HG03103 (cell line): ENCODE data around the gene RBM20.
"Not testable (repeated sequence)": the region's sequence is repeated elsewhere in the genome, so short reads cannot be mapped to it uniquely, and the experiment has no call there.

Source experiments
- ATAC-seq: cut with Tn5 transposase; IDR thresholded peaks from one replicate; pipeline ENCODE4 v1.9.1; 2021; ENCODE audit warnings: low read depth; ENCODE audit not compliant: unreplicated experiment

The RBM20 gene

DNA sequence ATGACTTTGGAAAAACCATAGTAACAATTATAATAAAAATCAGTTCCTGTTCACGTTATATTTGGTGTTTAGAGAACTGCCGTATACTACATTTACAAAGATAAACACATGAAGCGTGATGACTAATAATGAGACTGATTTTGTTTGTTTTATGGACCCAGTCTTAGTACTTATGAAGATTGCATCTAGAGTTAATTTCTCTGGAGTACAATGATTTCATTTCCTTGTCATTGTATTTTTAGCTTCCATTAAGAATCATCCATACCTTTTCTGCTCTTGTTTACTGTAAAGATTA lies 2.9 kb downstream of the RBM20 start:
- ATAC-seq: no peak

DNA sequence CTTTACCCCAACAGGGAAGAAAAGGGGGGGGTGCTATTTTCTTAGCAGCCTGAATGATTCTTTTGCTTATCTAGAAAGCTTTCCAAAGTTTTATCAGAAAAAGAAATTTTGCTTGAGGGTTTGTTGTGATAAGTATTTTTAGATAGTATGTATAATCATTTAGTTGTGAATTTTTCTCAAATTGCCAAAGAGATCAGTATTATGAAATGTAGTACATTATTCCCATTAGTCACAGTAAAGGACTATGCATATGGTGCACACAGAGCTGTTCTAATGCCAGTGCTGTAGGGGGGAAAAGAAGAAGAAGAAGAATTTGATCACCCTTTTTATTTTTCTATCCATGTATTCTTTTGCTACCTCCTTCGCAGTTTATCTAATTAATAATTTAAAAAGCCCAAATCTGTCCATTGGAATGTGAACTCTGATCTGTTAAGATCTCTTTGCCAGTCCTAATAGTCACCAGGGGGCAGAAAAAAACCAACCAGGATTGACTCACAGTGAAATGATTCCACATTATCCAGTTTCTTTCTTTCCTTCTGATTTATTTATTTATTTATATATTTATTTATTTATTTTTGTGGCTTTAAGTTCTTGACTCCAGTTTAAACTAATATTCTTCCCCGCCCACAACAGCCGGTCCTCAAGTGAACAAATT lies 4.7 kb downstream of the RBM20 start:
- no peak for ATAC-seq

- ATAC-seq: no peak
Measured at GRCh38 chr10:110649347-110650264, 5.5 kb downstream of the RBM20 start.

DNA sequence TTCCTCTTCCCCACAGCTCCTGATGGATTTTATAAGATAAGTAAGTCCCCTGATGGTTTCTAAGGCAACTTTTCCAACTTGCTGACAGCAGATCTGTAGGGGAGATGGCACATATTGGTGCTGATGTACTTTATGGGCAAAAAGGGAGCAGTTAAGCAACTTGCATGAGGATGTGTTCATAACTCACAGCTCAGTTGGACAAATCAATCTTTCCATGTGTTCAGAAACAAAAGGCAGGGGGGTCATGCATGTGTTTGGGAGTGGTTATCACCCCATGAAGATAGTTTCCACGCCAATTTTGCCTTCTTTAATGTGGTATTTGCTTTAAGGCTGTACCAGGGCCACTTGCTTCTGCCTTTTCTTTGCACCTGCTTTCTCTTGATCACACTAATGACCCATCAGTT lies 6.1 kb downstream of the RBM20 start:
- ATAC-seq: no peak

GRCh38 chr10:110651044-110651958 lies 7.2 kb downstream of the RBM20 start:
- peak; percentile 96 for ATAC-seq

GRCh38 chr10:110652475-110653118 lies 8.5 kb downstream of the RBM20 start:
- no peak for ATAC-seq

GRCh38 chr10:110655320-110655719 lies 11.2 kb downstream of the RBM20 start:
- no peak for ATAC-seq

DNA sequence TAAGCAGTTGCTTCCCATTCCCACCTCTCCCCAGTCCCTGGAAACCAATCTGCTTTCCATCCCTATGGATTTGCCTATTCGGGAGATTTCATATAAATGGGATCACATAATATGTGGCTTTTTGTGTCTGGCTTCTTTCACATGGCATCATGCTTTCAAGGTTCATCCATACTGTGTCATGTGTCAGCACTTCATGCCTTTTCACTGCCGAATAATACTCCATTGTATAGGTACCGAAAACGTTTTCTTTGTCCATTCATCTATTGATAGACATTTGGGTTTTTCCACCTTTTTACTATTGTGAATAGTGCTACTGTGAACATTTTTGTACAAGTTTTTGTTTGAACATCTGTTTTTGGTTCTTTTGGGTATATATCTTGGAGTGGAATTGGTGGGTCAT lies 12.5 kb downstream of the RBM20 start:
- no peak for ATAC-seq

- ATAC-seq: no peak
Measured at GRCh38 chr10:110657973-110658691, 14.0 kb downstream of the RBM20 start.

DNA sequence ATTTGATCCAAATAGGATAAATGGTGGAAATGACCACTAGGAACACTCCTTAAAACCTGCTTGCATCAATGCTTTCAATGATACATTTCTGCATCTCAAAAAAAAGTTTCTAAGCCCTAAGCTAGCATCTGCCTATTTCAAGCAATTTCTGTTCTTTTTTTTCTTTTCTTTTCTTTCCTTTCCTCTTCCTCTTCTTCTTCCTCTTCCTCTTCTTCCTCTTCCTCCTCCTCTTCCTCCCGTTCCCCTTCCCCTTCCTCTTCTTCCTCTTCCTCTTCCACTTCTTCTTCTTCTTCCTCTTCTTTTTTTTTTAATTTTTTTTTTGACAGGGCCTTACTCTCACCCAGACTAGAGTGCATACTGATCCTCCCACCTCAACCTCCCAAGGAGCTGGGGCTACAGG lies 15.4 kb downstream of the RBM20 start:
- ATAC-seq: no peak

- ATAC-seq: not testable (repeated sequence)
Measured at GRCh38 chr10:110660289-110660688, 16.2 kb downstream of the RBM20 start.

DNA sequence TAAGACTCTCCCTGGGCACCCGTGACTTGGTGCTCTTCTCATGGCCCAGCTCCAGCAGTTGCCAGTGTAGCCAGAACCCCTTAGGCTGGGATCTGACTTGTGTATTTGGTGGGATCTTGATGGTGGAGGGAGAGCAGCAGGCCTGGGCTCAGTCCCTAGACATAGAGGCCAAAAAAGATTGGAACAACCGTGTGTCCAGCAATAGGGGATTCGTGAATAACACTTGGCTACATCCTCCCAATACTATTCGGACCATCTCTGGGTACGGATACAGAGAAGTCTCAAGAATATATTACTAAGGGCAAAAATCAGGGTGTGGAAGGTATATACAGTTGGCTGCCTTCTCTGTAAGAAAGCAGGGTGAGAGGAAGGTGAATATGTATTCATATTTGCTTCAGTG lies 17.2 kb downstream of the RBM20 start:
- no peak for ATAC-seq

- no peak for ATAC-seq
Measured at GRCh38 chr10:110664483-110665420, 20.6 kb downstream of the RBM20 start.

GRCh38 chr10:110666259-110666658 lies 22.1 kb downstream of the RBM20 start:
- ATAC-seq: not testable (repeated sequence)

- no peak for ATAC-seq
Measured at GRCh38 chr10:110666673-110667072, 22.5 kb downstream of the RBM20 start.

DNA sequence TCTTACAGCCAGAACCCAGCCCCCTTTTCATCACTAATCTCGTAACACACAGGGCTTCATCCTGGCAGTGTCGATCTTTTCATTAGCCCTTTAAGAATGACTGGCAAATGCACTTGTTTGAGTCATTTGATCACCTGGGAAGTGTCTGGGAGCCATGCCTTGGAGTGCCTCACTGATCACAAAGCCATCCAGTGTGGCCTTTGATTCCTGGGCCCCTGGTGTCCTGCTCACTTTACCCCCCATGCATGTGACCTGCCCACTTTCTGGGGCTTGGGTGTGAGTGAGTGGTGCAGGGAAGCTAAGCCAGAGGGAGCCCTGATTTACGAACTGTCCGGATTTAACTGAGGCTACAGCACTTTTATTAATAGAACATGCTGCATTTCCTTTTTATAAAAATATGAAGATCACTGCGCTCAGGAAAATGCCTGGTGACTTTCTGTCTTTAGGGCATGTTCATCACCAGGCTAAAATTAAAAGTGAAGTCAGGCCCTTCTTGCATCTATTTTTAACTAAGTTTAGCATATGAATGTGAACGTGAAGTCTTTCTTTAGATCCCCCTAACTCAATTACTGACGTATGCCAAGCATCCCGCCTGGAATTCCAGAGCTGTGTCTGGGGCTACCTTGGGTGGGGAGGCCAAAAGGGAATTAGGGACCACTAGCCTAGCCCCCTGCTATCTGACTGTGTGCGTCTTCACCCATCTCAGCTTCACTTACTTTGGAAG lies 23.6 kb downstream of the RBM20 start:
- ATAC-seq: no peak

DNA sequence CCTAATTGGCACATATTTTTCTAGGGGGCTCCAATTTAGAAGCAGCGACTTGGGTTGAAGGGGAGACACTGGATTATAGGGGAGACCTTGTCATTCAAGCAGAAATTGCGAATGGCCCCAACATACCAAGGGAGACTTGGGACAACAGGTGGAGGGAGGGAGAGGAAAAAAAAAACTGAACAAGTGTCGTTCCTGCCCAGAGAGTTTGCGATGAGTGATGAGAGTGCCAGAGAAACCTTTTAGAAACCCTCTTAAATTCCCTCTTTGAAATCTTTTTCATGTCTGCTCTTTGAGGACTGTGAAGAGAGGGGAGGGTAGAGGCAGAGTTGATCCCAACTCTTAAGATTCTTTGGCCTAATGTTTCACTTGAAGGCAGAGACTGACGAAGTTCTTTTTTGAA lies 24.3 kb downstream of the RBM20 start:
- no peak for ATAC-seq

GRCh38 chr10:110670335-110670734 lies 26.2 kb downstream of the RBM20 start:
- no peak for ATAC-seq
